Heart left ventricle (tissue), 13 donors: ENCODE data around the gene NEURL3.

ENCODE experiments used
- POLR2A ChIP-seq, 2 donors: fragments of 450-650 bp; IDR thresholded peaks; one replicate each; pipeline ENCODE4 v1.6.1; 2017; ENCODE audit warnings: antibody characterized with exemption in 2 of 2, mild to moderate bottlenecking in 2 of 2, moderate library complexity in 2 of 2
- TF ChIP-seq, protein P1 (sequence below), 12 donors: fragments of 200-600 bp; sonication (generic) in 4 of 12; IDR thresholded peaks; one replicate each; pipeline versions ENCODE4 v1.5.0 to v1.8.0; 2018 to 2022; ENCODE audit warnings: antibody characterized with exemption in 12 of 12, mild to moderate bottlenecking in 5 of 12
- donor health status: ischemic (EF 13 %, LVEDD 7.1; RV severe dilation, severe dysfunction).
- donor health status: DM: no; HTN: yes; CAD: no.
- donor health status: DM: no; HTN: no; CAD: no.
- donor health status: ischemic (EF 25% LVEDD 6.9; RV normal size, moderate dysfunction).
- donor health status: ischemic (EF 25% LVEDD 5.7; RV mildly dilated, moderate dysfunction).
- donor health status: ischemic (EF 35%, LVEDD 5.7; RV mildly dilated, moderate dysfunction).
- donor health status: nonischemic (EF 11% LVEDD 7.7; RV severe dilation, severe dysfunction).
- donor health status: DM: yes; HTN: yes; CAD: no.
- donor health status: PGD.
- donor health status: ischemic (EF 29% LVEDD 5.4; RV normal size, mild dysfunction).
- donor health status: nonischemic (EF 23%, LVEDD 6.1; RV moderate dilation, normal function).

DNA sequence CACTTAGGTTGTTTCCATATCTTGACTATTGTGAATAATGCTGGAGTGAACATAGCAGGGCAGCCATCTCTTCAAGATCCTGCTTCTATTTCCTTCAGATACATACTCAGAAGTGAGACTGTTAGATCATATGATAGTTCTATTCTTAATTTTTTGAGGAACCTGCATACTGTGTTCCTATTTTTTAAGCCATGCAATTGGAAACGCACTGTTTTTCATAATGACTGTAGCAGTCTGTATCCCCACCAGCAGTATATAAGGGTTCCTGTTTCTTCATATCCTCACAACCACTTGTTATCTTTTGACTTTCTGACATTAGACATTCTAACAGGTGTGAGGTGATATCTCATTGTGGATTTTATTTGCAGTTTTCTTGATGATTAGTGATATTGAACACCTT, 15.5 kb downstream of the NEURL3 start:
- TF ChIP-seq, protein P1, sequence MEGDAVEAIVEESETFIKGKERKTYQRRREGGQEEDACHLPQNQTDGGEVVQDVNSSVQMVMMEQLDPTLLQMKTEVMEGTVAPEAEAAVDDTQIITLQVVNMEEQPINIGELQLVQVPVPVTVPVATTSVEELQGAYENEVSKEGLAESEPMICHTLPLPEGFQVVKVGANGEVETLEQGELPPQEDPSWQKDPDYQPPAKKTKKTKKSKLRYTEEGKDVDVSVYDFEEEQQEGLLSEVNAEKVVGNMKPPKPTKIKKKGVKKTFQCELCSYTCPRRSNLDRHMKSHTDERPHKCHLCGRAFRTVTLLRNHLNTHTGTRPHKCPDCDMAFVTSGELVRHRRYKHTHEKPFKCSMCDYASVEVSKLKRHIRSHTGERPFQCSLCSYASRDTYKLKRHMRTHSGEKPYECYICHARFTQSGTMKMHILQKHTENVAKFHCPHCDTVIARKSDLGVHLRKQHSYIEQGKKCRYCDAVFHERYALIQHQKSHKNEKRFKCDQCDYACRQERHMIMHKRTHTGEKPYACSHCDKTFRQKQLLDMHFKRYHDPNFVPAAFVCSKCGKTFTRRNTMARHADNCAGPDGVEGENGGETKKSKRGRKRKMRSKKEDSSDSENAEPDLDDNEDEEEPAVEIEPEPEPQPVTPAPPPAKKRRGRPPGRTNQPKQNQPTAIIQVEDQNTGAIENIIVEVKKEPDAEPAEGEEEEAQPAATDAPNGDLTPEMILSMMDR (IDR thresholded peaks at IDR 0.05) = no peak
- TF ChIP-seq POLR2A (IDR thresholded peaks at IDR 0.05) = no peak
